HEK293 (cell line): ENCODE measurements around the gene FAM83C.

Experiments
- CTCF ChIA-PET: fragments of 350-600 bp; formaldehyde crosslinking; extraction: SDS; loops from one replicate; lab custom pipeline; 2021; ENCODE audit warnings: antibody characterized with exemption; lab: Yijun Ruan, JAX
- POLR2A ChIA-PET: fragments of 300-600 bp; formaldehyde crosslinking; extraction: SDS; loops from one replicate; lab custom pipeline; 2020; ENCODE audit warnings: antibody characterized with exemption, inconsistent platforms; lab: Yijun Ruan, JAX
- H3K27ac ChIP-seq: fragments of 200-500 bp; sonication (Bioruptor generic); 2 replicates; pipeline ENCODE4 v1.5.1; 2014; ENCODE audit warnings: low read depth, low read length, control low read depth, inconsistent platforms; ENCODE audit errors: extremely low read depth
- H3K36me3 ChIP-seq, 2 experiments: fragments of 200-500 bp in 1 of 2; sonication (Bioruptor generic) in 1 of 2; 1 replicate in 1 of 2; 2 replicates in 1 of 2; pipeline ENCODE4 v1.5.1; 2014 to 2017; ENCODE audit warnings: inconsistent platforms in 2 of 2, low read length in 2 of 2; ENCODE audit not compliant: control insufficient read depth in 2 of 2, insufficient read depth in 1 of 2
- H3K4me1 ChIP-seq: fragments of 200-500 bp; sonication (Bioruptor generic); 2 replicates; pipeline ENCODE4 v1.5.1; 2014; ENCODE audit warnings: mild to moderate bottlenecking, low read length, inconsistent platforms; ENCODE audit not compliant: control insufficient read depth, insufficient read depth
- H3K4me3 ChIP-seq: 2 replicates; pipeline ENCODE4 v1.5.1; 2011; ENCODE audit warnings: low read depth, mild to moderate bottlenecking, control low read depth, low read length, moderate library complexity
- H3K9me3 ChIP-seq: fragments of 200-500 bp; sonication (Bioruptor generic); 2 replicates; pipeline ENCODE4 v1.5.1; 2014; ENCODE audit warnings: low read depth, low read length, inconsistent platforms; ENCODE audit not compliant: control insufficient read depth, insufficient read depth
- EGR2 ChIP-seq: fragments of 450-650 bp; formaldehyde crosslinking; IDR thresholded peaks from 2 replicates; pipeline ENCODE4 v1.5.1; 2016; ENCODE audit warnings: low read depth, missing biosample characterization, missing genetic modification characterization
- GLI2 ChIP-seq: fragments of 450-650 bp; formaldehyde crosslinking; IDR thresholded peaks from 2 replicates; pipeline ENCODE4; 2017; ENCODE audit warnings: missing biosample characterization, missing genetic modification characterization, low read depth, borderline replicate concordance
- IKZF3 ChIP-seq: fragments of 450-650 bp; IDR thresholded peaks from 2 replicates; pipeline ENCODE4 v1.5.0; 2018; ENCODE audit warnings: missing biosample characterization, mild to moderate bottlenecking, missing genetic modification characterization, moderate library complexity
- MYNN ChIP-seq: fragments of 450-650 bp; formaldehyde crosslinking; IDR thresholded peaks from 2 replicates; pipeline ENCODE4 v1.5.1; 2016; ENCODE audit warnings: missing biosample characterization, missing genetic modification characterization, borderline replicate concordance
- OSR2 ChIP-seq: fragments of 450-650 bp; formaldehyde crosslinking; IDR thresholded peaks from 2 replicates; pipeline ENCODE4 v1.5.1; 2016; ENCODE audit warnings: missing biosample characterization, missing genetic modification characterization
- PBX3 ChIP-seq: sonication (generic); formaldehyde crosslinking; IDR thresholded peaks from 2 replicates; pipeline ENCODE4 v1.8.1; 2022; ENCODE audit warnings: mild to moderate bottlenecking, moderate library complexity, missing genetic modification reagents
- SP3 ChIP-seq: fragments of 450-650 bp; formaldehyde crosslinking; IDR thresholded peaks from 2 replicates; pipeline ENCODE4 v1.5.1; 2016; ENCODE audit warnings: missing biosample characterization, missing genetic modification characterization
- TCF7L2 ChIP-seq: IDR thresholded peaks from 2 replicates; pipeline ENCODE4 v1.6.1; 2011; ENCODE audit warnings: low read depth, mild to moderate bottlenecking, inconsistent platforms, low read length, moderate library complexity, borderline replicate concordance
- ZBTB17 ChIP-seq: fragments of 450-650 bp; formaldehyde crosslinking; IDR thresholded peaks from 2 replicates; pipeline ENCODE4 v1.5.1; 2016; ENCODE audit warnings: missing biosample characterization, missing genetic modification characterization
- ZBTB6 ChIP-seq: fragments of 450-650 bp; formaldehyde crosslinking; IDR thresholded peaks from 2 replicates; pipeline ENCODE4 v1.5.1; 2017; ENCODE audit warnings: missing biosample characterization, missing genetic modification characterization
- ZBTB8A ChIP-seq: fragments of 450-650 bp; formaldehyde crosslinking; IDR thresholded peaks from 2 replicates; pipeline ENCODE4 v1.5.1; 2016; ENCODE audit warnings: missing biosample characterization, missing genetic modification characterization
- ZNF2 ChIP-seq: fragments of 450-650 bp; formaldehyde crosslinking; IDR thresholded peaks from 2 replicates; pipeline ENCODE4 v1.5.1; 2016; ENCODE audit warnings: missing biosample characterization, missing genetic modification characterization
- ZNF274 ChIP-seq, 2 experiments: fragments of 200-500 bp in 1 of 2; fragments of 450-650 bp in 1 of 2; sonication (Bioruptor generic) in 1 of 2; formaldehyde crosslinking in 1 of 2; IDR thresholded peaks; 2 replicates each; pipeline versions ENCODE4 v1.5.1 to v1.6.1; 2014 to 2016; ENCODE audit warnings: borderline replicate concordance in 1 of 2, inconsistent platforms in 1 of 2, low read length in 1 of 2, missing biosample characterization in 1 of 2, missing genetic modification characterization in 1 of 2
- ZNF324 ChIP-seq: fragments of 450-650 bp; formaldehyde crosslinking; IDR thresholded peaks from 2 replicates; pipeline ENCODE4 v1.5.1; 2016; ENCODE audit warnings: missing biosample characterization, missing genetic modification characterization
- ZNF341 ChIP-seq: fragments of 450-650 bp; formaldehyde crosslinking; IDR thresholded peaks from 2 replicates; pipeline ENCODE4; 2016; ENCODE audit warnings: low read depth, missing biosample characterization, missing genetic modification characterization
- ZNF354C ChIP-seq: fragments of 450-650 bp; formaldehyde crosslinking; IDR thresholded peaks from 2 replicates; pipeline ENCODE4 v1.5.1; 2016; ENCODE audit warnings: missing biosample characterization, missing genetic modification characterization, low read depth, borderline replicate concordance
- ZNF529 ChIP-seq: fragments of 450-650 bp; formaldehyde crosslinking; IDR thresholded peaks from 2 replicates; pipeline ENCODE4 v1.5.1; 2017; ENCODE audit warnings: missing genetic modification characterization, missing biosample characterization; ENCODE audit not compliant: insufficient replicate concordance
- ZNF548 ChIP-seq: fragments of 450-650 bp; formaldehyde crosslinking; IDR thresholded peaks from 2 replicates; pipeline ENCODE4 v1.5.1; 2016; ENCODE audit warnings: missing biosample characterization, missing genetic modification characterization
- ZNF549 ChIP-seq: fragments of 450-650 bp; IDR thresholded peaks from 2 replicates; pipeline ENCODE4 v1.5.1; 2018; ENCODE audit warnings: missing biosample characterization, missing genetic modification characterization, mild to moderate bottlenecking, inconsistent platforms, moderate library complexity
- ZNF600 ChIP-seq: fragments of 450-650 bp; formaldehyde crosslinking; IDR thresholded peaks from 2 replicates; pipeline ENCODE4 v1.5.1; 2016; ENCODE audit warnings: missing biosample characterization, missing genetic modification characterization
- ZNF624 ChIP-seq: fragments of 450-650 bp; formaldehyde crosslinking; IDR thresholded peaks from 2 replicates; pipeline ENCODE4 v1.5.1; 2017; ENCODE audit warnings: missing biosample characterization, missing genetic modification characterization
- ZNF629 ChIP-seq: fragments of 450-650 bp; formaldehyde crosslinking; IDR thresholded peaks from 2 replicates; pipeline ENCODE4 v1.5.1; 2017; ENCODE audit warnings: missing biosample characterization, missing genetic modification characterization
- ZNF654 ChIP-seq: fragments of 450-650 bp; formaldehyde crosslinking; IDR thresholded peaks from 2 replicates; pipeline ENCODE4 v1.5.1; 2016; ENCODE audit warnings: low read depth, missing biosample characterization, missing genetic modification characterization
- ZNF791 ChIP-seq: fragments of 450-650 bp; formaldehyde crosslinking; IDR thresholded peaks from 2 replicates; pipeline ENCODE4 v1.5.1; 2016; ENCODE audit warnings: missing biosample characterization, missing genetic modification characterization
- TF ChIP-seq, protein P1 (sequence below): fragments of 450-650 bp; formaldehyde crosslinking; IDR thresholded peaks from 2 replicates; pipeline ENCODE4 v1.5.1; 2016; ENCODE audit warnings: missing biosample characterization, missing genetic modification characterization
- TF ChIP-seq, protein P2 (sequence below): fragments of 450-650 bp; formaldehyde crosslinking; IDR thresholded peaks from 2 replicates; pipeline ENCODE4 v1.5.1; 2016; ENCODE audit warnings: missing biosample characterization, missing genetic modification characterization

Gene FAM83C

DNA sequence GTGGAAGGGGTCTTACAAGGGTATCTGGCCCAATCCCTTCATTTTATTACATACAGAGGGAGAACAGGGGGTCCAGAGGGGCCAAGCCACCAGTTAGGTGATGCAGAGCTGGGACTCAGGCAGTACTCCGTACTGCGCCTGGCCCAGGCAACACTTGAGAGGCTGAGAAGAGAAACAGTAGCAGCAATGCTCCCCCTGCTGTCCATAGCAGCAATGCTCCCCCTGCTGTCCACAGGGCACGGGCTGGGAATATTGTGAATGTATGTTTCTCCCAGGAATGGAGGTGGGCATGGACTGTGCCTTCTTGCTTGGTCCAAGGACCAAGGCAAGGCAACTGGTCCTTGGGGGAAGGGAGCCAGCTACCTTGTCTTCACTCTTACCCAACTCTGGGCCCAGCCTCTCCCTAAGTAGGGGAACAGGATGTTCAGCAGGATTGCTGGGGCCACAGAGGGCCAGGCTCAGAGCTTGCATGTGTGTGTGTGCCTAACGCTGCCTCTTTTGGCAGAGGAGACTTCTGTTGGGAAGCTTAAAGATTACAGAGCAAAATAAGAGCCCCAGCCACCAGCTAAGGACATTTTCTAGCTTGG lies 14.8 kb upstream of the FAM83C start:
- Histone ChIP-seq H3K4me1 (peaks cover 5% of the 10 kb centered on the region), H3K36me3 (peaks cover 0 to 13% of the 10 kb centered on the region in 2 experiments; a peak in 1 of 3 replicates), H3K27ac (peak overlapping the region; percentile 33; the same call in 1 of the 2 replicates), H3K4me3 (no peak overlapping the region), H3K9me3 (no peaks in the 10 kb centered on the region)
- 0 out of 2 replicates have a peak, but pooled peaks have one; percentile 40 for TF ChIP-seq ZNF2 (tag by site-specific recombination)
- TF ChIP-seq, protein P1, sequence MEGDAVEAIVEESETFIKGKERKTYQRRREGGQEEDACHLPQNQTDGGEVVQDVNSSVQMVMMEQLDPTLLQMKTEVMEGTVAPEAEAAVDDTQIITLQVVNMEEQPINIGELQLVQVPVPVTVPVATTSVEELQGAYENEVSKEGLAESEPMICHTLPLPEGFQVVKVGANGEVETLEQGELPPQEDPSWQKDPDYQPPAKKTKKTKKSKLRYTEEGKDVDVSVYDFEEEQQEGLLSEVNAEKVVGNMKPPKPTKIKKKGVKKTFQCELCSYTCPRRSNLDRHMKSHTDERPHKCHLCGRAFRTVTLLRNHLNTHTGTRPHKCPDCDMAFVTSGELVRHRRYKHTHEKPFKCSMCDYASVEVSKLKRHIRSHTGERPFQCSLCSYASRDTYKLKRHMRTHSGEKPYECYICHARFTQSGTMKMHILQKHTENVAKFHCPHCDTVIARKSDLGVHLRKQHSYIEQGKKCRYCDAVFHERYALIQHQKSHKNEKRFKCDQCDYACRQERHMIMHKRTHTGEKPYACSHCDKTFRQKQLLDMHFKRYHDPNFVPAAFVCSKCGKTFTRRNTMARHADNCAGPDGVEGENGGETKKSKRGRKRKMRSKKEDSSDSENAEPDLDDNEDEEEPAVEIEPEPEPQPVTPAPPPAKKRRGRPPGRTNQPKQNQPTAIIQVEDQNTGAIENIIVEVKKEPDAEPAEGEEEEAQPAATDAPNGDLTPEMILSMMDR (tag by site-specific recombination): peak; percentile 99
- TF ChIP-seq OSR2: peak; percentile 84
- TF ChIP-seq ZNF549: no peak
- TF ChIP-seq EGR2 (tag by site-specific recombination): no peak
- peak; percentile 77 for TF ChIP-seq IKZF3 (tag by site-specific recombination)
- TF ChIP-seq MYNN (tag by site-specific recombination): peak; percentile 65; the same call in 1 of the 2 replicates
- no peak for TF ChIP-seq ZNF624 (tag by site-specific recombination)
- TF ChIP-seq ZNF629 (tag by site-specific recombination): peak; percentile 38; the same call in 1 of the 2 replicates
- no peak for TF ChIP-seq ZNF529 (tag by site-specific recombination)
- no peak for TF ChIP-seq ZNF548 (tag by site-specific recombination)
- TF ChIP-seq ZNF654 (tag by site-specific recombination): peak; percentile 57
- TF ChIP-seq ZBTB17 (tag by site-specific recombination): peak; percentile 70
- TF ChIP-seq ZBTB8A: no peak
- TF ChIP-seq ZNF600: peak; percentile 88
- TF ChIP-seq ZNF274 (IDR thresholded peaks at IDR 0.05; ENCODE audit: low read length): no peak
- TF ChIP-seq ZNF274 (tag by site-specific recombination; IDR thresholded peaks at IDR 0.05; ENCODE audit: borderline replicate concordance): no peak
- no peak for TF ChIP-seq ZNF324 (tag by site-specific recombination)
- ChIA-PET POLR2A (interaction anchor here (1.4 to 3.3 kb wide), 3 partner anchors 23 to 148 kb away, joined by 5 to 15 read pairs (median 15); partner anchors contain the start of genes CEP250, EIF6 and MMP24OS), CTCF (interaction anchor here (0.6 to 13.7 kb wide), 27 partner anchors 11 to 379 kb away, joined by 3 to 236 read pairs (median 4); partner anchors contain the start of genes CEP250, EIF6 and GDF5)

GRCh38 chr20:35305682-35306556 lies 13.7 kb upstream of the FAM83C start:
- POLR2A ChIA-PET: interaction anchor here (1.1 to 3.3 kb wide), 7 partner anchors 11 to 159 kb away, joined by 3 to 15 read pairs (median 6); partner anchors contain the start of genes CEP250, EDEM2, EIF6 and MMP24OS
- Histone ChIP-seq H3K9me3 (no peaks in the 10 kb centered on the region), H3K4me3 (no peak overlapping the region), H3K36me3 (peaks cover 0 to 13% of the 10 kb centered on the region in 2 experiments; a peak in 1 of 3 replicates), H3K27ac (peak overlapping the region; percentile 27), H3K4me1 (no peaks in the 10 kb centered on the region; the same call in 1 of the 2 replicates)
- CTCF ChIA-PET: interaction anchor here (0.6 to 13.7 kb wide), 24 partner anchors 9 to 301 kb away, joined by 3 to 236 read pairs (median 4); partner anchors contain the start of genes CEP250, EIF6 and GDF5
- TF ChIP-seq TCF7L2 (no peak), ZNF341 (tag by site-specific recombination) (peak; percentile 79), PBX3 (CRISPR knock-in tag) (no peak), ZBTB6 (tag by site-specific recombination) (peak; percentile 81), SP3 (tag by site-specific recombination) (peak; percentile 43; the same call in 1 of the 2 replicates), ZNF324 (tag by site-specific recombination) (peak; percentile 78; the same call in 1 of the 2 replicates), ZNF791 (tag by site-specific recombination) (no peak), ZNF354C (no peak), GLI2 (tag by site-specific recombination) (0 out of 2 replicates have a peak, but pooled peaks have one; percentile 14)
- TF ChIP-seq, protein P2, sequence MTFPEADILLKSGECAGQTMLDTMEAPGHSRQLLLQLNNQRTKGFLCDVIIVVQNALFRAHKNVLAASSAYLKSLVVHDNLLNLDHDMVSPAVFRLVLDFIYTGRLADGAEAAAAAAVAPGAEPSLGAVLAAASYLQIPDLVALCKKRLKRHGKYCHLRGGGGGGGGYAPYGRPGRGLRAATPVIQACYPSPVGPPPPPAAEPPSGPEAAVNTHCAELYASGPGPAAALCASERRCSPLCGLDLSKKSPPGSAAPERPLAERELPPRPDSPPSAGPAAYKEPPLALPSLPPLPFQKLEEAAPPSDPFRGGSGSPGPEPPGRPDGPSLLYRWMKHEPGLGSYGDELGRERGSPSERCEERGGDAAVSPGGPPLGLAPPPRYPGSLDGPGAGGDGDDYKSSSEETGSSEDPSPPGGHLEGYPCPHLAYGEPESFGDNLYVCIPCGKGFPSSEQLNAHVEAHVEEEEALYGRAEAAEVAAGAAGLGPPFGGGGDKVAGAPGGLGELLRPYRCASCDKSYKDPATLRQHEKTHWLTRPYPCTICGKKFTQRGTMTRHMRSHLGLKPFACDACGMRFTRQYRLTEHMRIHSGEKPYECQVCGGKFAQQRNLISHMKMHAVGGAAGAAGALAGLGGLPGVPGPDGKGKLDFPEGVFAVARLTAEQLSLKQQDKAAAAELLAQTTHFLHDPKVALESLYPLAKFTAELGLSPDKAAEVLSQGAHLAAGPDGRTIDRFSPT (tag by site-specific recombination): peak; percentile 57
